ENCODE measurements around the gene PAMR1. TPM values are rescaled to one million over a fixed set of nuclear protein-coding genes. Genes with fewer than 3 reads are reported as not detected.
"Not testable (repeated sequence)": the region's sequence is repeated elsewhere in the genome, so short reads cannot be mapped to it uniquely, and the experiment has no call there.

The PAMR1 gene
- total and polyA plus RNA-seq, 12 donors = 2.7 to 13.8 (median 5.2) TPM

- H3K27me3 ChIP-seq = peaks cover 0 to 9% (median 0%) of the 10 kb centered on the region in 7 donors
- H3K36me3 ChIP-seq = no peaks in the 10 kb centered on the region
- peak overlapping the region in 1 of 10 donors; percentile 53 for H3K27ac ChIP-seq
- intact Hi-C loops (cut with DNase I) = no loop called here
- no peak overlapping the region for H3K4me3 ChIP-seq
- no peak for TF ChIP-seq CTCF (IDR thresholded peaks at IDR 0.05)
- H3K4me1 ChIP-seq = peaks cover 0 to 15% (median 4%) of the 10 kb centered on the region in 9 donors
- WGBS, 2 donors = 26 to 31% methylated on average over 3 of the region's 3 CpGs
- ATAC-seq (no peak), DNase-seq (no peak)
- H3K9me3 ChIP-seq = no peaks in the 10 kb centered on the region
Measured at GRCh38 chr11:35549787-35550186, 24.4 kb upstream of the PAMR1 start.

GRCh38 chr11:35548925-35549561, 23.6 kb upstream of the PAMR1 start:
- H3K27me3 ChIP-seq = peaks cover 0 to 9% (median 0%) of the 10 kb centered on the region in 7 donors
- TF ChIP-seq CTCF (IDR thresholded peaks at IDR 0.05) = no peak
- H3K36me3 ChIP-seq = no peaks in the 10 kb centered on the region
- ATAC-seq (peak in 6 of 8 donors; percentile 22 to 52 (median 49)), DNase-seq (no peak)
- intact Hi-C loops (cut with DNase I) = no loop called here
- H3K4me1 ChIP-seq = peaks cover 0 to 15% (median 4%) of the 10 kb centered on the region in 9 donors
- 47 to 54% methylated on average over 4 of the region's 4 CpGs for WGBS, 2 donors
- peak overlapping the region in 2 of 10 donors; percentile 22 to 53 for H3K27ac ChIP-seq
- no peak overlapping the region for H3K4me3 ChIP-seq
- H3K9me3 ChIP-seq = no peaks in the 10 kb centered on the region

- H3K27me3 ChIP-seq; ATAC-seq; H3K4me3 ChIP-seq; intact Hi-C loops (cut with DNase I); H3K9me3 ChIP-seq; DNase-seq; H3K36me3 ChIP-seq; H3K27ac ChIP-seq: not testable (repeated sequence)
- 94 to 95% methylated on average over 4 of the region's 4 CpGs for WGBS, 2 donors
- peaks cover 0 to 15% (median 4%) of the 10 kb centered on the region in 9 donors for H3K4me1 ChIP-seq
Measured at GRCh38 chr11:35547995-35548394, 22.6 kb upstream of the PAMR1 start.

GRCh38 chr11:35546317-35546716, 20.9 kb upstream of the PAMR1 start:
- peaks cover 0 to 28% (median 6%) of the 10 kb centered on the region in 9 donors for H3K4me1 ChIP-seq
- ATAC-seq (no peak), DNase-seq (no peak)
- no peak overlapping the region for H3K4me3 ChIP-seq
- no peak for TF ChIP-seq CTCF (IDR thresholded peaks at IDR 0.05)
- intact Hi-C loops (cut with DNase I) = no loop called here
- no peaks in the 10 kb centered on the region for H3K9me3 ChIP-seq
- H3K36me3 ChIP-seq = no peaks in the 10 kb centered on the region
- H3K27me3 ChIP-seq = peaks cover 0 to 6% (median 0%) of the 10 kb centered on the region in 7 donors
- H3K27ac ChIP-seq = peak overlapping the region in 4 of 10 donors; percentile 2 to 15 (median 10)
- whole genome bisulfite sequencing, 2 donors = 47% methylated on average over 3 of the region's 3 CpGs

GRCh38 chr11:35545391-35546003, 20.1 kb upstream of the PAMR1 start:
- peak overlapping the region in 1 of 10 donors; percentile 2 for H3K27ac ChIP-seq
- ATAC-seq = no peak
- WGBS, 2 donors = 91 to 93% methylated on average over 9 of the region's 9 CpGs
- peaks cover 0 to 36% (median 9%) of the 10 kb centered on the region in 9 donors for H3K4me1 ChIP-seq
- no peaks in the 10 kb centered on the region for H3K9me3 ChIP-seq
- H3K36me3 ChIP-seq = no peaks in the 10 kb centered on the region
- no peak for TF ChIP-seq CTCF (IDR thresholded peaks at IDR 0.05)
- no peak for DNase-seq
- intact Hi-C loops (cut with DNase I) = no loop called here
- H3K27me3 ChIP-seq = peaks cover 0 to 2% (median 0%) of the 10 kb centered on the region in 7 donors
- no peak overlapping the region for H3K4me3 ChIP-seq

All from heart right ventricle (tissue), 16 donors.